ENCODE measurements around the gene DPY19L1.
A peak's percentile ranks its signal among the peaks of the same experiment; 100 is the strongest.
"Not testable (repeated sequence)": the region's sequence is repeated elsewhere in the genome, so short reads cannot be mapped to it uniquely, and the experiment has no call there.

DPY19L1 gene

GRCh38 chr7:35037211-35037525 is at the start of gene DPY19L1:
Gene DPY19L1, minus strand, starts transcription at chr7:35037485. Its CDS starts 91 bp downstream, at chr7:35037394.
- no peak for DNase-seq (ENCODE audit: low read depth in 2 of 3, low spot score in 1 of 3)

GRCh38 chr7:35079517-35079916 is 42.2 kb upstream of the DPY19L1 start:
- not testable (repeated sequence) for DNase-seq (ENCODE audit: low read depth in 2 of 3, low spot score in 1 of 3)

DNA sequence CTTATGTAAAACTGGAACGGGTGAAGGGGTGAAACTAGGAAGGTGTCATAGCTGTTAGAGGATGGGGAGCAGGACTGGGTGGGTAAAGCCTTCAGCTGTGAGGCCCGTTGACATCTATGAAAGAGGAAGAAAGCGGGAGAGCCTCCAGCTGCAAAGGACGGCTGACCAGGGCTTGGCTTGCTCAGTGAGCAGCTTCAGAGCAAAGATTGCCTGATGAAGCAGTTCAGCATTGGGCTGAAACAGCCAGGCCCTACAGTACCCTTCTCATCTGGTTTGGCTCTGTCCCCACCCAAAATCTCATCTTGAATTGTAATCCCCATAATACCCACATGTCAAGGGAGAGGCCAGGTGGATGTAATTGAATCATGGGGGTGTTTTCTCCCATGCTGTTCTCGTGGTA is 36.7 kb upstream of the DPY19L1 start:
- DNase-seq (ENCODE audit: low read depth in 2 of 3, low spot score in 1 of 3), result not testable (repeated sequence)

DNA sequence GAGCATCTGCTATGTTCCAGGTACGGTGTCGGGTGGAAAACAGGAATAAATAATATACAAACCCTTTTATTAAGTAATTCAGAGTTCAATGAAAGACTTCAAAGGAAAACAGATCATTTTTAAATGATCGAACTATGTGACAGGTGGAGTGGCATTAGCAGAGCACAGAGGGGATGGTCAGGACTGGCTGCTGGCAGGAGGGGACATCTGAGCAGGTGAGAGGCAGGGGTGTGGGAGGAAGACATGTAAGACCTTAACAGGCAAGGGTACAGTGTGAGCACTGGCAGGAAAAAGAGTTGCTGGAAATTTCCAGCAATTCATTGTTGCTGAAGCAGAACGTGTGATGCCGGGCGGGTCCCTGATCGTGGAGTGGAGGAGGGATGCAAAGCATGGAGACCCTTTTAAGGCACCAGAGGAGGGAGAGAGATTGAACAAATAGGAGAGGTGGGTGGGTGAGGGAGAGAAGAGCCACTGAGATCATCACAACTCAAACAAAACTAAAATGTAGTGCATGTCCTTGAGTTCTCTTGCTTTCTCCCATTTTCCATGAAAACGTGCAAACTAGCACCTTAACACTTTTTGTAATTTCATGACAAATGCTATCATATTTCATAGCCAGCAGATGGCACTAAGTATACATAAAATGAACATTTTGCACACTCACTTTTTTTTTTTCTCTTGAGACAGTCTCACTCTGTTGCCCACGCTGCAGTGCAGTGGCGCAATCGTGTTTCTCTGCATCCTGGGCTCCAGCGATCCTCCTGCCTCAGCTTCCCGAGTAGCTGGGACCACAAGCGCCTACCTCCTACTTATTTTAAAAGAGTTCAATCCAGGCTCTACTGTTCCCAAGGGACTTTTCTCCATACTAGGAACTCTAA is 35.9 kb upstream of the DPY19L1 start:
- DNase-seq (ENCODE audit: low read depth in 2 of 3, low spot score in 1 of 3), result not testable (repeated sequence)

DNA sequence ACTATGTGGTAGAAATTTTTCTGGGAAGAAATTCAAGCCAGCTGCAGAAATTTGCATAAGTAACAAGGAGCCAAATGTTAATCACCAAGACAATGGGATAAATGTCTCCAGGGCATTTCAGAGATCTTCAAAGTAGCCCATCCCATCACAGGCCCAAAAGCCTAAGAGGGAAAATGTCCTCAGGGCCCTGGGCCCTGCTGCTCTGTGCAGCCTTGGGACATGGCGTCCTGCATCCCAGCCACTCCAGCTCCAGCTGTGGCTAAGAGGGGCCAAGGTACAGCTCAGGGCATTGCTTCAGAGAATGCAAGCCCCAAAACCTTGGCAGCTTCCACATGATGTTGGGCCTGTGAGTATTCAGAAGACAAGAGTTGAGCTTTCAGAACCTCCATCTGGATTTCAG is 31.8 kb upstream of the DPY19L1 start:
- not testable (repeated sequence) for DNase-seq (ENCODE audit: low read depth in 2 of 3, low spot score in 1 of 3)

DNA sequence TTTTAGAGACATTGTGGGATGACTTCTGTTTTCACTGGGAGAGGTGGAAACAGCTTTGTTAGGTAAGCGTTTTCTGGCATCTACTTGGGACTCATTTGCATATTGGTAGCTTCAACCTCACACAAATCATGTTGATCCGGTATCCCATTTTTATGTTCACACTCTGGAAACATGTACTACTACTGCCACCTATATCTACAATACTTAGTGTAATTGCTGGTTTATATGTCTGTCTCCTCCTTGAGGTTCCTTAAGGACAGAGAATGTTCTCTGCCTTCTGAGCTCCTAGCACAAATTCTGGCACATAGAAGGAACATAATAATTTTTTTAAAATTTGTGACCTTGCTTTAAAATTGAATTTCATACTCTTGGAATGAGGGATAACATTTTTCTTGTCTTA is 28.1 kb upstream of the DPY19L1 start:
- DNase-seq (ENCODE audit: low read depth in 2 of 3, low spot score in 1 of 3), result not testable (repeated sequence)

DNA sequence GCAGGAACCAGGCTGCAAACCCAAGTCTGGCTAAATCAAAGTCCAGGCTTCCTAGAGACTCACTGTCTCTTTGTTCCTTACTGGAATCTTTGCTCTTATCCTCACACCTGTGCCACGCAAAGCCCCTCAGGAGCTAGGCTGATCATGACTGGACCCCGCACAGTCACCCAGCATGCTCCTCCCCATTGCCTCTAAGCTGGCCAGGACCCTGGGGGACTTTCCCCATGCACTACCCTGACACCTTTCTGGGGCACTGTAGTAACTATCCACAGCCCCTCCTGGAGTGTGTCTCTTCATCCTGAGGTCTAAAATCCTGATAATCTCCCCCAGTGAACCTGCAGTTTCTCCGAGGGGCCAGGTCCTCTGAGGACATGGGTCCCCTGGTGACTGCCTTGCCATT is 21.3 kb upstream of the DPY19L1 start:
- DNase-seq (ENCODE audit: low read depth in 2 of 3, low spot score in 1 of 3), result not testable (repeated sequence)

GRCh38 chr7:35057505-35058451 is 20.5 kb upstream of the DPY19L1 start:
- DNase-seq (ENCODE audit: low read depth in 2 of 3, low spot score in 1 of 3), result not testable (repeated sequence)

DNA sequence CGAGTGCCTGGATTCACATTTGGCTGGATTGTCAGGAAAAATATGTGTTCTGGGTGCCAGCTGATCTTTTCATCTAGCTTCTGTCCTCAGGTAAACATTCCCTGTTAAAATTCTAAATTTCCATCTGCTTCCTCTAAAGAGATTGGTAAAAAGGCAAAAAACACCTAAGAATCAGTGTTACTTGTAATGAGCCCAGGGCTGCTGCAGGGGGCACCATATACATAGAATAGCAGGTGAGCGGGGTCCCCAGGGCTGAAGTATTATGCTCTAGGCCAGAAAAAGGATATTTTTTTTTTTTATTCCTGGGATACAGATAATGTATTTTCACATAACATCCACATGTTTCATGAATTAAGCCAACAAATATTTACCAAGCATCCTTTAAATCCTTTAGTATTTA is 18.4 kb upstream of the DPY19L1 start:
- not testable (repeated sequence) for DNase-seq (ENCODE audit: low read depth in 2 of 3, low spot score in 1 of 3)

- DNase-seq (ENCODE audit: low read depth in 2 of 3, low spot score in 1 of 3), result not testable (repeated sequence)
These were observed 16.3 kb upstream of the DPY19L1 start for GRCh38 chr7:35053488-35054175.

DNA sequence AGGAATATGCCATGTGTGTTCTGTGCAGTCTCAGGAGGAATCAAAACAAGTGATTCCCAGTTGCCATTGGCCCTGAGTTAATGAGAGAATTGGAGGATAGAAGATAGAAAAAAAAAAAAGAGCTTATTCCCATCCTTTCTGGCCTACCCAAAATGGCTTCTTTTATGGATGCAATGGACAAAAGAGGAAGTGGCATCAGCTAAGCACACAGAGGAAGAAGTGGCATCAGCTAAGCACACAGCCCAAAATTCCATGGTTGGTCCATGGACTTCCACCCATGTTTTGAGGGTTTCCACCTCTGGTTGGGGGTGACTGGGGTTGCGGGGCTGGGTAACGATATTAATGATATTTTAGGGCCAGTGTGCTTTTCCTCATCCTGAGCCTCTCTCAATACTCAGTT is 11.1 kb upstream of the DPY19L1 start:
- DNase-seq (ENCODE audit: low read depth in 2 of 3, low spot score in 1 of 3), result not testable (repeated sequence)

GRCh38 chr7:35047912-35048305 is 10.6 kb upstream of the DPY19L1 start:
- not testable (repeated sequence) for DNase-seq (ENCODE audit: low read depth in 2 of 3, low spot score in 1 of 3)

DNA sequence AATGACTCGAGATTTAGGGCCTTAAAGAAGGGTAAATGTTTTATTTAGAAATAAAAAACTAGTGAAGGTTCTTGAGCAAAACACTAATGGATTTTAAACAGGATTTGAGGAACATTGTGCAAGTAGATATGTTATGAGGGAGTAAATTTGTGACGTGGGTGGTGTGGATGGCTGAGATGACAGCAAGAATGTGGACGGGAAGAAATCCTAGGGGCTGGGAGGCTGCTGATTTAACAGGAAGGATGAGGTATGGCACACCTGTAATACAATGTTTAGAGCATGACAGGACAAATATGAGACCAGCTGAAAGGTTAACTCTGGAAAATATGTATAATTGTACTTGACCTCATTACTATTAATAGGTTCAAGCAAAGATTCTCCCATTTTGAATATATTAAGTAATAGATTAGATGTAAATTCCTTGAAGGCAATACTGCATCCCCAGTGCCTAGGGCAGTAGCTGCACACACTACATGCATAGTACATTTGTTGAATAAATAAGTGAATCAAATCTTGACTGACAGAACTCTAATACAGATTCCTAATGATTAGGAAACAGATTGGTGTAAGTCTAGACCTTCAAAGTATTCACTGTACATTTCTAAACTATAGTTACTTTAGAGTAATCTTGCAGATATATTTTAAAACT is 10.1 kb upstream of the DPY19L1 start:
- not testable (repeated sequence) for DNase-seq (ENCODE audit: low read depth in 2 of 3, low spot score in 1 of 3)

DNA sequence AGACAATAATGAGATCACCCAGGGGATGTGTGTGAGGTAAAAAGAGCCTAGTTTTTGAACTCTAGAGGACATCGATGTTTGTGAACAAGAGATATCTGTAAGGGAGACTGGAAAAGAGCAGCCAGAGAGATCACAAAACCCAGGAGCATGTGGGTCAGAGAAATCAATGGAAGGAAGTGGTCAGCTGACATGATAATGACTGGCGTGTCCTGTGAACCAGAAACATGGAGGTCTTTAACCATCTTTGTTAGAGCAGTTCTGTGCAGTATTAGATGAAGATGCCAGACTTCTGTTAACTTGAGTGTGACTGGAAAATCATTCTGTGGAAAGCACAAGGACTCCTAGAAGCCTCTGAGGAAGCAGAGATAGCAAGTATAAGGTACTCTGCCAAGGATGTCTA is 6.0 kb upstream of the DPY19L1 start:
- not testable (repeated sequence) for DNase-seq (ENCODE audit: low read depth in 2 of 3, low spot score in 1 of 3)

DNA sequence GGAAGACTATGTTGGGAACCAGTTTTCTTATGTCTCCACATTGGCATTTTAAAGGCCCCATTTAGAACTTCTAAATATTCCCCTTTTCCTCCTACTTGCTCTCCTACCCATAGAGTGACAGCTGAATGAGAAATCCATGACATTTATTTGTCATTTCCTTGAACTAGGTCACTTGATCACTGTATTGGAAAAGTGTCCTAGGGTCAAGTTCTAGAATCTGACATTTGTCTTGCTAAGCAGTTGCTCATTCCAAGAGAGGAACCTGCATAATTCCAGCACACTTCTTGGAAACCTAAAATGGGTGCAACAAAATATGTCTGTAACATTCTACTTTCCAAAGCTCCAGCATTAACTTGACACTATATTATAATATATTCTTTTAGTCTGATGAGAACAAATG is 3.6 kb upstream of the DPY19L1 start:
- no peak for DNase-seq (ENCODE audit: low read depth in 2 of 3, low spot score in 1 of 3)

GRCh38 chr7:35039343-35039742 is 2.1 kb upstream of the DPY19L1 start:
- no peak for DNase-seq (ENCODE audit: low read depth in 2 of 3, low spot score in 1 of 3)

- no peak for DNase-seq (ENCODE audit: low read depth in 2 of 3, low spot score in 1 of 3)
These were observed 1.1 kb upstream of the DPY19L1 start for GRCh38 chr7:35038354-35038753.

DNA sequence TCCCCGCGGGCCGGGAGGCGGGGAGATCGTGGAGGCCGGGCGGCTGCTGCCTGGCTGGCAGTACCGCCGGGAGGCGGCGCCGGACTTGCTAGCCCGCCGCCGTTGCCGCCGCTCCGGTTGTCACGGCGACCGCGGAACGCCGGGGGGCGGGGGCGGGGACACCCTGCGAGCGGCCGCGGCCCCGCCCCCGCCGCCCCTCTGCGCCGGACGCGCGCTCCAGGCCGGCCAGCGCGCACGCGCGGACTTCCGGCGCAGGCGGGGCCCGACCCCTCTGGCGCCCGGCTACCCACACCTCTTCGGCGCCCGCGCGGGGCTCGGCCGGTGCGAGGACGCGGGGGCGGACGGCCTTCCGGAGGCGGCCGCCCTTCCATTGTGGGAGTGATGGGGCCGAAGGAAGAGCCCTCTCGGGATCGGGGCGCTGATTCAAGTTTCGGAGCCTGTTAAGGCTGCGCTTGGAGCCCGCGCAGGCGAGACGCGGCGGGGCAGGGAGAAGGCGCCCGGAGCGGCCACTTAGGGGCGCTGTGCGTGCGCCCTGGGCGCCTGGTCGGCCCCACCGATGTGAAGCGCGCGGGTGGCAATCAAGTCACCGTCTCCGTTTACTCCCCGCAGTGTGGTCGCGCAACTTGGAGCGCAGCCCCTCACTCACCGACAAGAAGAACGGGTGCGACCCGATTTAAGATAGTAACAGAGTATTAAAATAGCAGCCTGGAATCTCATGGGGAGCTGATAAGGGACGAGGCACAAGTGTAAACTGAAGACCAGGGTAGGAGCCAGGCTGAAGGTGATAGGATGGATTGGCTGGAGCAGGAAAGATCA is 449 bp upstream of the DPY19L1 start:
- peak; percentile 69 to 87 (median 69) for DNase-seq (ENCODE audit: low read depth in 2 of 3, low spot score in 1 of 3)

DNA sequence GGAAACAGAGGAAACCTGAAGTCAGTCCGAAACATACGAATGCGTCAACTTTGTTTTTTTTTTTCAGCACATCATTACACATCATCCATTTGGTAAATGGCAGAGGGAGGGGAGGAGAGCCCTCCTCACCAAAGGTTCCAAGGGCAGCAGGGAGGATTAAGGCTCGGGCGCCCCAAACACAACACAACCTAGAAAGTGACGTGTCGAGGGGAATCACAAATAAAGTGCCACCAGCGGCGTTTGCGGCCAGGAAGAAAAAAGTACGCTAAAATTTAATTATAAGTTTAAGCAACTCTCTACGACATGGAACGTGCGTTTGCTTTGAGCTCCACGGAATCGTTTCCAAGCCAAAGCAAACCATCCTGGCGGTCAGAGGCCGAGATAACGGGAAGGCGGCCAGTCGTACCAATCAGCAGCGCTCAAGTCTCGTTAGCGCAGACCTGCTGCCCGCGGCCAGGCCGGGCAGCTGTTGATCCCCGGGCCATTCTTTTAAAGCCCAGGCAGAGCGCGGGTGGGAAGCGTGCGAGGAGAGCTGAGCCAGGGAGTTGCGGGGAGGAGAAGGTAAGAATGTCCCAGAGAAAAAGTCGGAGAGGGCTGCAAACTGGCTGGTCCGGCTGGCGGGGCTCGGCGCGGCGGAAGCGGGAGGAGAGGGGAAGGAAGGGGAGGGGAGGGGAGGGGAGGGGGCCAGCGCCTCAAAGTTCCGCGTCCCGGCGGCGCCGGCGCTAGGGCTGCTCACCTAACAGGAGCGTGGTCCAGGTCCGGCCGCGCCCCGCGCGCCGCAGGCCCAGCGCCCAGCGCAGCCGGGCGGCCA is 719 bp downstream of the DPY19L1 start:
- no peak for DNase-seq (ENCODE audit: low read depth in 2 of 3, low spot score in 1 of 3)

All from stimulated activated CD4-positive, alpha-beta T cell treated with anti-CD3 and anti-CD28 coated beads, Interleukin-12 subunit alpha, Interleukin-12 subunit beta, amount 100 ng/mL, for 48 hours (primary cell).